Activated T-cell treated with anti-CD3 and anti-CD28 coated beads for 48 hours (primary cell): ENCODE data around the gene ABCC1.

Experiments used
- DNase-seq: peaks from one replicate; pipeline ENCODE4 v3.0.0-alpha.2; 2020; ENCODE audit warnings: low read depth

The ABCC1 gene

DNA sequence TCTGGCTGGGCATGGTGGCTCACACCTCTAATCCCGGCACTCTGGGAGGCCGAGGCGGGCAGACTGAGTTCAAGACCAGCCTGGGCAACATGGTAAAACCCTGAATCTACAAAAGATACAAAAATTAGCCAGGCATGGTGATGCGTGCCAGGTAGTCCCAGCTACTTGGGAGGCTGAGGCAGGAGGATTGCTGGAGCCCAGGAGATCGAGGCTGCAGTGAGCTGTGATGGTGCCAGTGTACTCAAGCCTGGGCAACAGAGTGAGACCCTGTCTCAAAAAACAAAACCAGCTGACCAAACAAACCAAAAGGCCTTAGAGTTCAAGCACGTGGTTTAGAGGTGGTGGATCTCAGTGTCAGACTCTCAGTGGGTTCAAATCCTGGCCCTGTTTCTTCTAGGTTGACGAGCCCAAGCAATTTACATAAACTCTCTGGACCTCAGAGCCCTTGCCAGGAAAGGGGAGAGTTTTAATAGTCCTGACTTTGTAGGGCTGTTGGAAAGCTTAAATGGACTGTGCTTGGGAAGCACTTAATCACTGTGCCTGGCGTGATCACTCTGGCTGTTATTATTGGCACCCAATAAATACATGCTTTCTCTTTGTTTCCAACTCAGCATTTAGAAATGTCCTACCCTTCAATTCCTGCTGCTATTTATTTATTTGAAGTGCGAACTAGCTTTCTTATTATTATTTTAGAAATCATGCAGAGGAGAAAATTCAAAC lies 44.7 kb downstream of the ABCC1 start:
- DNase-seq: no peak

GRCh38 chr16:15996432-15997109 lies 47.2 kb downstream of the ABCC1 start:
- no peak for DNase-seq

GRCh38 chr16:16000685-16001084 lies 51.3 kb downstream of the ABCC1 start:
- no peak for DNase-seq

GRCh38 chr16:16001596-16002255 lies 52.3 kb downstream of the ABCC1 start:
- no peak for DNase-seq

DNA sequence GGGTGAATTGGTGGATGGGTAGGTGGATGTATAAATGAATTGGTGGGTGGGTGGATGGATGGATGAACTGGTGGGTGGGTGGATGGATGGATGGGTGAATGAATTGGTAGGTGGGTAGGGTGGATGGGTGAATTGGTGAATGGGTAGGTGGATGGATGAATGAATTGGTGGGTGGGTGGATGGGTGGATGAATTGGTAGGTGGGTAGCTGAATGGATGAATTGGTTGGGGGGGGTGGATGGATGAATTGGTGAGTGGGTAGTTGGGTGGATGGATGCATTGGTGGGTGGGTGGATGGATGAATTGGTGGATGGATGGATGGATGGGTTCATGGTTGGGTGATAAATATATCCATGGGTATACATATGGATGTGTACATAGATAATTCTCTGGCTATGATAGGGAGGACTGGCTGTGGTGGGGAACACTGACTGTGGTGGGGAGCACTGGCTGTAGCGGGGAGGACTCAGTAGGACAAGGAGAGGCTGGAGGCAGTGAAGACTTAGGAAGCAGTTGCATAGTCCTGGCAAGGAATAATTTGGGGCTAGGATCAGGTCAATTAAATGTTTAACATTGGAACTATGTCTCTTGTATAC lies 54.4 kb downstream of the ABCC1 start:
- no peak for DNase-seq

DNA sequence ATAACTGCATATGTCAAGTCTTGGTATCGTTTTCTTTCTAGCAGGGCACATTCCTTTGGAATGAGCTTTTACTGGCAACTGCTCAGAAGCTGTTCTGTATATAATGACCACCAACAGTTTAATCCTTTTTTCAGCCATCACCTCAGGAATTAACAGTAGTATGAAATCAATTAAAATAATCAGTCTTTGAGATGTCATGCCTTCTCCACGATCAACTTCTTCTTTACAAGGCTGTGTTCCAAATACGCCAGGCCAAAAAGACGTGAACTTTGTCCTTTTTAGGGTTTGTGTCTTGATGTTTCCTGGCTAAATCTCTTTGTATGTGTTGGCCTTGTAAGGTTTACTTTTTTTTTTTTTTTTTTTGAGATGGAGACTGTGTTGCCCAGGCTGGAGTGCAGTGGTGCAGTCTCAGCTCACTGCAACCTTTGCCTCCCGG lies 54.9 kb downstream of the ABCC1 start:
- DNase-seq: no peak

DNA sequence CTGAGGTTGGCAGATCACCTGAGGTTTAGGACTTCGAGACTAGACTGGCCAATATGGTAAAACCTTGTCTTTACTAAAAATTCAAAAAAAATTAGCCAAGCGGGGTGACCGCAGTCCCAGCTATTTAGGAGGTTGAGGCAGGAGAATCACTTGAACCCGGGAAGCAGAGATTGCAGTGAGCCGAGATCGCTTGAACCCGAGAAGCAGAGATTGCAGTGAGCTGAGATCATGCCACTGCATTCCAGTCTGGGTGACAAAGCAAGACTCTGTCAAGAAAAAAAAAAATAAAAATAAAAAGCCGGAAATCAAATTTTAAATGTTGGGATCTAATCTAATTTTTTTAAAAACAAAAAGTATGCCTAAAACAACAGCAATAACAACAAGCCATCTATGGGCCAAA lies 56.3 kb downstream of the ABCC1 start:
- no peak for DNase-seq

DNA sequence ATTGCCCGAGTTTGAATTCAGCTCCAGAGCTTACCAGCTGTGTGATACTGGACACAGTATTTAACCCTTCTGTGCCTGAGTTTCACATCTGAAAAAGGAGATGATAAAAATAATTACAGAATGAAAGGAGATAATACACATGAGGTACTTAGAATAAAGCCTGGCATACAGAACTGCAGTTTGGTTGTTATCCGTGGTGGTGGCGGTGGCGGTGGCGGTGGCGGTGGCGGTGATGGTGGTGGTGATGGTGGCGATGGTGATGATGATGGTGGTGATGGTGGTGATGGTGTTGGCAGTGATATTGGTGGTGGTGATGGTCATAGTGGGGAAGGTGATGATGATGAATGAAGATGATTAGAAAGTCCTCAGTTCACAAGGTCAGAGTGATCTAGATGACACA lies 57.2 kb downstream of the ABCC1 start:
- DNase-seq: no peak

DNA sequence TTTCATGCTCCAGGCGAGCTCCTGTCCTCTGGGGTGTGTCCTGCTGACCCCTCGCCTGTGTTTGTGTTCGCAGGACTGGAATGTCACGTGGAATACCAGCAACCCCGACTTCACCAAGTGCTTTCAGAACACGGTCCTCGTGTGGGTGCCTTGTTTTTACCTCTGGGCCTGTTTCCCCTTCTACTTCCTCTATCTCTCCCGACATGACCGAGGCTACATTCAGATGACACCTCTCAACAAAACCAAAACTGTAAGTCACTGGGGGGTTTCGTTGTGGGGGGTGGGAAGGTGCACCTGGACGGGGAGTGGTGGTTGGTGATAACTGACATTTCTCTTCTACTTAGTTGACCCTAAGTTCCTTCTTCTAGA lies 58.3 kb downstream of the ABCC1 start:
- DNase-seq: no peak

DNA sequence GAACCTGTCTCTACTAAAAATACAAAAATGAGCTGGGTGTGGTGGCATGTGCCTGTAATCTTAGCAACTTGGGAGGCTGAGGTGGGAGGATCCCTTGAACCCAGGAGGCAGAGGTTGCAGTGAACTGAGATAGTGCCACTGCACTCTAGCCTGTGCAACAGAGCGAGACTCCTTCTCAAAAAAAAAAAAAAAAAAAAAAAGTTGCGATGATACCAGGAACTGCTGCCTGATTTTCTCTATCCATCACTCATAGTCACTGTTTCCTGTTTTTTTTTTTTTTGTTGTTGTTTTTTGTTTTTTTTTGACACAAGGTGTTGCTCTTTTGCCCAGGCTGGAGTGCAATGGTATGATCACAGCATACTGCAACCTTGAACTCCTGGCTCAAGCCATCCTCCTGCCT lies 59.2 kb downstream of the ABCC1 start:
- no peak for DNase-seq

DNA sequence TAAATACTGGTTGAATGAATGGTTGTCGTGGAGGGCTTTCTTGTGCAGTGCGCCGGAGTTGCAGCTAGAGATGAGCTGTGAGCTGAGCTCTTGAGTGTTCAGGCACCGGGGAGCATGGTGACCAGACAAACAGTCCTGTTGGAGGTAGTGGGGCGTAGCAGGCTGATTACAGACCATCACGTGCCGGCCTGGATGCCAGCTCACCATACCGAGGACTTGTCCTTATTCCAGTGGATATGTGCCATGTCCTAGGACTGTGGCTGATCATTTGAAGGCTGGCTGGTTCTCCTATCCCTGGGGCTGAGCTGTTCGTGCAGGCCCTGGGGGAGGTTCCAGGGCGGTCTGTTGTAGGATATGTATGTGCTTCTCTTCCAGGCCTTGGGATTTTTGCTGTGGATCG lies 60.0 kb downstream of the ABCC1 start:
- DNase-seq: no peak

DNA sequence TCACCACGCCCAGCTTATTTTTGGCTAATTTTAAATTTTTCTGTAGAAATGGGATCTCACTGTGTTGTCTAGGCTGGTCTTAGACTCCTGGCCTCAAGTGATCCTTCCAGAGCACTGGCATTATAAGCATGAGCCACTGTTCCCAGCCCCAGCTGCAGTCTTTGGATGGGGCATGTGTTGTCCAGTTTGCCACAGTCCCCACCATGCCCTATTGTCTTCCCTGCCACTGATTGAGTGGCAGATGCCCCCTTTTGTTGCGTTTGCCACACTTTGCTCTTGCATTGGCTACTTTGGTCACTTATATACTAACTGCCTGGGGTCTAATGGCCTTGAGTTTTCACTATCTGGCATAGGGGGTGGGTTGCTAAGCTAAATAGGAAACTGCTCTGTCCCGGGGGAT lies 60.8 kb downstream of the ABCC1 start:
- no peak for DNase-seq

GRCh38 chr16:16012144-16012543 lies 62.7 kb downstream of the ABCC1 start:
- DNase-seq: no peak

DNA sequence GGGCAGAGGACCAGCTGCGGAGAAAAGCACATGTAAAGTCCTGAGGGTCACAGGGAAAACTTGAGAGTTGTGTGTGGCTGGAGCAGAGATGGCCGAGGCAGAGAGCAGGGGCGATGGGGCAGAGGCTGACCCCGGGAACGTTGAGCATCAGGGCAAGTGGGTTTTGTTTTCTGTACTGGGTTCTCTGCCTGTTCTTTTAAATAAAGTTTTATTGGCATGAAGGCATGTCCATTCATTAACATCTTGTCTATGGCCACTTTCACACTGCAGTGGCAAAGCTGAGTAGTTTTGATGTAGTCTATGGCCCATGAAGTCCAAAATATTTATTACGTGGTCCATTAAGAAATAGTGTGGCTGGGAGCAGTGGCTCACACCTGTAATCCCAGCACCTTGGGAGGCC lies 64.4 kb downstream of the ABCC1 start:
- DNase-seq: no peak

- no peak for DNase-seq
These were observed 65.2 kb downstream of the ABCC1 start for GRCh38 chr16:16014329-16015224.

- no peak for DNase-seq
These were observed 66.4 kb downstream of the ABCC1 start for GRCh38 chr16:16015849-16016248.

DNA sequence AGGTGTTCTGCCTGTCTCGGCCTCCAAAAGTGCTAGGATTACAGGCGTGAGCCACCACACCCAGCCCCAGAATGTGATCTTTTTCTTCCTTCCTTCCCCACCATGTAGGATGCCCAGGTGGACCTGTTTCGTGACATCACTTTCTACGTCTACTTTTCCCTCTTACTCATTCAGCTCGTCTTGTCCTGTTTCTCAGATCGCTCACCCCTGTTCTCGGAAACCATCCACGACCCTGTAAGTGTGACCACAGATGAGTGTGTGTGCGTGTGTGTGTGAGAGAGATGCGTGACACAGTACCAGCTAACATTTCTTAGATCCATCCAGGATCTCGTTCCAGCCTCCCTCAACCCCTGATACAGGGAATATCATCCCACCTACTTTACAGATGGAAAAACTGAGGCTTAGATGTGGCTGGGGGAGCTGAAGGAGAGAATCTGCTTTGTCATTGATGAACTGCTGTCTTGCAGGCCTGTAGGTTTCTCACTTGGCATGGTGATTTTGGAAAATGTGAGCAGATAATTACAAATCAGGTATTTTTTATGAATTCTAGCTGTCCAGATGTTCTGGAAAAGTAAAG lies 67.1 kb downstream of the ABCC1 start:
- DNase-seq: no peak

GRCh38 chr16:16017812-16018211 lies 68.4 kb downstream of the ABCC1 start:
- no peak for DNase-seq

GRCh38 chr16:16018705-16019104 lies 69.3 kb downstream of the ABCC1 start:
- no peak for DNase-seq

DNA sequence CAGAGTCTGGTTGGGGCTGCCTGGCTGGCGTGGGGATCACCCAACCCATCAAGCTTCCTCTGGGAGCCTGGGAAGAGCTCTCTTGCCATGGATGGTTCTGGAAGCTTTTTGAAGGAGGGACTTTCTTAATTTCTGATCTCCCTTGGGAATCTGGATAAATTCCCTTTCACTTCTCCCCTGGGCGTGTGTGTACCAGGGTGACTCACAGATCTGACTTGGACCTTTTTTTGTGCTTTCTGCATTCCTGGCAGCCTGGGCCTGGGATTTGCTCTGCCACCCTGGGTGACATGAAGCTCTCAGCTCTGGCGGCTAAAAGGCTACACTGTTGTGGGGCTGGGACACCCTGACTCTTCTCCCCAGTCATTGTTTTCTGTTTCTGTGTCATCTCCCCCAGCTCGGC lies 70.1 kb downstream of the ABCC1 start:
- DNase-seq: no peak

GRCh38 chr16:16020291-16020690 lies 70.9 kb downstream of the ABCC1 start:
- DNase-seq: no peak

- no peak for DNase-seq
These were observed 71.6 kb downstream of the ABCC1 start for GRCh38 chr16:16021020-16021419.
